MCF 10A (cell line): Measurements from ENCODE around the gene BPIFB2. TPM values are rescaled to one million over a fixed set of nuclear protein-coding genes. Genes with fewer than 3 reads are reported as not detected.

Experiments
- BruUV-seq: library from RNA; stranded (reverse); fragments of 400-500 nt; replicated peaks from 2 replicates; lab custom pipeline; 2021; lab: Mats Ljungman, UMichigan
- CTCF ChIA-PET: fragments of 300-600 bp; sonication (Branson Sonifier 250); formaldehyde crosslinking; extraction: SDS; loops from one replicate; lab custom pipeline; 2021; ENCODE audit warnings: antibody characterized with exemption, inconsistent platforms; lab: Yijun Ruan, JAX
- POLR2A ChIA-PET: fragments of 300-600, 350-650 bp; sonication (Branson Sonifier 250); formaldehyde crosslinking; extraction: SDS; loops from one replicate; lab custom pipeline; 2020; ENCODE audit warnings: antibody characterized with exemption, inconsistent platforms; lab: Yijun Ruan, JAX
- DNase-seq: peaks from one replicate; pipeline ENCODE4 v3.0.0-alpha.2; 2018; ENCODE audit not compliant: unreplicated experiment
- H3K27ac Mint-ChIP-seq: one replicate; pipeline ENCODE4 v1.8.0; 2022; ENCODE audit warnings: mild to moderate bottlenecking, low read depth, mixed read lengths; ENCODE audit not compliant: unreplicated experiment
- H3K27me3 Mint-ChIP-seq: one replicate; pipeline ENCODE4 v1.8.0; 2022; ENCODE audit warnings: mixed read lengths; ENCODE audit not compliant: insufficient read depth, unreplicated experiment
- H3K36me3 Mint-ChIP-seq: one replicate; pipeline ENCODE4 v1.8.0; 2022; ENCODE audit warnings: mild to moderate bottlenecking, moderate library complexity, mixed read lengths; ENCODE audit not compliant: insufficient read depth, unreplicated experiment
- H3K4me1 Mint-ChIP-seq: one replicate; pipeline ENCODE4 v1.8.0; 2022; ENCODE audit warnings: mixed read lengths; ENCODE audit not compliant: insufficient read depth, unreplicated experiment
- H3K4me3 Mint-ChIP-seq: one replicate; pipeline ENCODE4 v1.8.0; 2022; ENCODE audit warnings: mild to moderate bottlenecking, moderate library complexity, mixed read lengths; ENCODE audit not compliant: unreplicated experiment
- H3K9me3 Mint-ChIP-seq: one replicate; pipeline ENCODE4 v1.8.0; 2022; ENCODE audit warnings: mixed read lengths; ENCODE audit not compliant: unreplicated experiment
- intact Hi-C: fragments of 100-400 bp; cut with micrococcal nuclease; formaldehyde crosslinking; loops from 2 replicates; pipeline ENCODE4 v1.14.1; 2022
- total RNA-seq: library from RNA; stranded (reverse); gene quantifications from 2 replicates; pipeline ENCODE4 v1.2.3, GENCODE V29; 2022
- TF ChIP-seq, protein P1 (sequence below): fragments of 200-600 bp; IDR thresholded peaks from one replicate; pipeline ENCODE4 v1.8.0; 2022; ENCODE audit warnings: antibody characterized with exemption, mild to moderate bottlenecking; ENCODE audit not compliant: unreplicated experiment

BPIFB2 gene
- total RNA-seq, 1 experiment from 2014 or later: not detected

DNA sequence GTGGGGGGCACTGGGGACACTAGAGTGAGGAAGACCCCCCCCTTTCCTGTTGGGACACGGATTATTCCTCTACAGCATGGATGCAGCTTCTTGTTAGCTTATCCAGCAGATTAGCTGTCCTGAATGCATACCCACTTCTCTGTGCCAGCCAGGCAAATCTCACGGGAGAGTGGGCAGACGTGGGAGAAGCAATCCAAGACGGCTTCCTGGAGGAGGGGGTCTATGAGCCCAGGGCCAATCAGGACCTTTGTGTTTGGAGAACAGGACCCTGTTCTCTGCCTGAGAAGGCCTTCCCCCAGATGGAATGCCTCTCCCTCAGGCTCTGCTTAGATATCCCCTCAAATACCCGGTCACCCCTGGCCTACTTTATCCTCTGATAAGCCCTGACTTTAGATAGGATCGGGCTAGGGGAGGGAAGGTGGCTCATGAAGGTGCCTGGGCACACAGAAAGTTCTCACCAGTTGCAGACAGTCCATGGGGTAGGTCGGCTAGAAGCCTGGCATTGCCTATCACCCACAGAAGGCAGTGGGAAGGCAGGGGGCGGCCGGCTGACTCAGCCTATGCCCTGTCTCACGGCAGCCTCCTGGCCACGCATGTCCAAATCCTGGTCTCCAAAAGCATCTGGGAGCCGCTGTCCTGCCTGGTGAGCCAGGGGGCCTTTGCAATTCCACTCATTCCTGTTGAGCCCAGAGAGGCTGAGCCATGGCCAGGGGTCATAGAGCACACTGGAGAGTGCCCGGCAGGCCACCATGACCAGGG, 38.0 kb upstream of the BPIFB2 start:
- no peaks in the 10 kb centered on the region for H3K4me1 Mint-ChIP-seq
- H3K27ac Mint-ChIP-seq: no peak overlapping the region
- DNase-seq: no peak
- H3K9me3 Mint-ChIP-seq: no peaks in the 10 kb centered on the region
- BruUV-seq: no TSS peak
- TF ChIP-seq, protein P1, sequence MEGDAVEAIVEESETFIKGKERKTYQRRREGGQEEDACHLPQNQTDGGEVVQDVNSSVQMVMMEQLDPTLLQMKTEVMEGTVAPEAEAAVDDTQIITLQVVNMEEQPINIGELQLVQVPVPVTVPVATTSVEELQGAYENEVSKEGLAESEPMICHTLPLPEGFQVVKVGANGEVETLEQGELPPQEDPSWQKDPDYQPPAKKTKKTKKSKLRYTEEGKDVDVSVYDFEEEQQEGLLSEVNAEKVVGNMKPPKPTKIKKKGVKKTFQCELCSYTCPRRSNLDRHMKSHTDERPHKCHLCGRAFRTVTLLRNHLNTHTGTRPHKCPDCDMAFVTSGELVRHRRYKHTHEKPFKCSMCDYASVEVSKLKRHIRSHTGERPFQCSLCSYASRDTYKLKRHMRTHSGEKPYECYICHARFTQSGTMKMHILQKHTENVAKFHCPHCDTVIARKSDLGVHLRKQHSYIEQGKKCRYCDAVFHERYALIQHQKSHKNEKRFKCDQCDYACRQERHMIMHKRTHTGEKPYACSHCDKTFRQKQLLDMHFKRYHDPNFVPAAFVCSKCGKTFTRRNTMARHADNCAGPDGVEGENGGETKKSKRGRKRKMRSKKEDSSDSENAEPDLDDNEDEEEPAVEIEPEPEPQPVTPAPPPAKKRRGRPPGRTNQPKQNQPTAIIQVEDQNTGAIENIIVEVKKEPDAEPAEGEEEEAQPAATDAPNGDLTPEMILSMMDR: no peak
- no peaks in the 10 kb centered on the region for H3K36me3 Mint-ChIP-seq
- peaks cover 11% of the 10 kb centered on the region for H3K27me3 Mint-ChIP-seq
- intact Hi-C loops: no loop called here
- POLR2A ChIA-PET: no interaction called here
- no peak overlapping the region for H3K4me3 Mint-ChIP-seq
- CTCF ChIA-PET: no interaction called here

DNA sequence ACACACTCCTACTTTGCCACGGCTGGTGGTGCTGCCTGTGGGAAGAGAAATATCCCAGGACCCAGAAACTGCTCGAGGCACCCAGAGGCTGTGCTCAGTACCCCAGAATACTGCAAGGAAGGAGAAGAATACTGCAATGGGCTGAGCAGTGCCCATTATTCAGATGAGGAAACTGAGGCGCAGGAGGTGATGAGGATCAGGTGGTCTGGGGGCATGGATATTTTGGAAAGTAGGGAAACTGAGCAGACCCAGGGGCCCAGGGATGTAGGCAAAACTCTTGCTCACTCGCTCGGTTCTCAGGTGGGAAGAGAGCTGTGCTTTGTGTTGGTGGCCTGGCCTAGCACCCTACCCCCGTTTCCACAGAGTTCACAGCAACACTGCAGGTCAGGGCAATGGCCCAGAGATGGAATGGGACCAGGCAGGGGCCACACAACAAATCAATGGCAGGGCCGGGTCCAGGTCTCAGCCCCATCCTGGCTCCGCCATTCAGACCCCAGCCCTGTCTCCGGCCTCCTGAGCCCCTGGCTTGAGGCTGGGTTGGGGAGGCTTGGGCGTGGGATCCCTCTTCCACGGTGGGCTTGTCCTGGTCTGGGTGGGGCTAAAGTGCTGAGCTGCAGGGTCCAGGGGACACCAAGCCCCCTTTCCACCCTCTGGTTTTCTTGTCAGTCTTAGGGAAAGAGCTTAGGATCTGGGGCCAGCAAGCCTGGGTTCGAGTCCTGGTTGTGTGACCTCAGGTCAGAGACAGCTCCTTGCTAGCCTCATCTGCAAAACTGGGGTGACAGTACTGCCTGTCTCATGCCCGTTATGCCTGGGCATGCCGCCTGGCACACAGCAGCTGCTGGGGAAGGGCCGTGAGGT, 37.2 kb upstream of the BPIFB2 start:
- TF ChIP-seq, protein P1: no peak
- BruUV-seq: no TSS peak
- Mint-ChIP-seq H3K4me3 (no peak overlapping the region), H3K9me3 (no peaks in the 10 kb centered on the region), H3K36me3 (no peaks in the 10 kb centered on the region), H3K27ac (no peak overlapping the region), H3K27me3 (peaks cover 3% of the 10 kb centered on the region), H3K4me1 (no peaks in the 10 kb centered on the region)
- POLR2A ChIA-PET: no interaction called here
- DNase-seq: no peak
- intact Hi-C loops: no loop called here
- CTCF ChIA-PET: interaction anchor here (0.6 kb wide), 1 partner anchor 235 kb away, joined by 3 read pairs; no protein-coding TSS in a partner anchor

DNA sequence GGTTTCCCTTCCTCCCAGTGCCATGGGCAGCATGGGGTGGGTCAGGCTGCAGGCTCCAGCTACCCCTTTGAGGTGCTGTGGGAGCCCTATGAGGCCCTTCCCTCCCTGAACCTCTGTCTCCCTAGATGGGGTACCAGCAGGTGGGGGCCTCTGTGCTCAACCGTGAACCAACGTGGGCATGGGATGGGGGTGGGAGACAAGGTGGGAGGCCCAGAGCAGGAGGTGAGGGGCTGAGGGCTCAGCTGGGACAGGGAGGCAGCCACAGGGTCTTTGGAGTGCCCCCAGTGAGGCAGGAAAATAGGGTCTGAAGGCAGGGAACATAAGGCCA, 36.6 kb upstream of the BPIFB2 start:
- TF ChIP-seq, protein P1: no peak
- ChIA-PET POLR2A (no interaction called here), CTCF (interaction anchor here (0.6 kb wide), 1 partner anchor 234 kb away, joined by 3 read pairs; no protein-coding TSS in a partner anchor)
- Mint-ChIP-seq H3K4me1 (no peaks in the 10 kb centered on the region), H3K27ac (no peak overlapping the region), H3K27me3 (peaks cover under 1% of the 10 kb centered on the region), H3K4me3 (no peak overlapping the region), H3K9me3 (no peaks in the 10 kb centered on the region), H3K36me3 (no peaks in the 10 kb centered on the region)
- DNase-seq: no peak
- no TSS peak for BruUV-seq
- intact Hi-C loops: no loop called here

DNA sequence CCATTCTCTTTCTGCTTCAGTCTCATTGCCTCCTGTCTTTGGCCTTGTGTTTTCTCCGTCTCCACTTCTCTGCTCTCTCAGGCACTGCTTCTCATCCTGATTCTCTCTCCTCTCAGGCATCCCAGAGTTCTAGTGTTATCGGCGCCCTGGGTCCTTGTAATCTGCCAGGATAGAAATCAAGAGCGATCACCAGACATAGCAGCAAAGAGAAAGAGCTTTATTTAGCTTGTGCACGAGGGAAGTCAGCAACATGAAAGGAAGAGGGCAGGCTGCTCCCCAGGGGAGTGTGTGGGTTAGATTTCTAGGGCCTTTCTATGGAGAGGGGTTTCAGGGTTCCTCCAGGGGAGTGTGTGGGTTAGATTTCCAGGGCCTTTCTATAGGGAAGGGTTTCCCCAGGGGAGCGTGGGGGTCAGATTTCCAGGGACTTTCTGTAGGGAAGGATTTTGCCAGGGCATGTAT, 35.8 kb upstream of the BPIFB2 start:
- no peak for DNase-seq
- H3K36me3 Mint-ChIP-seq: no peaks in the 10 kb centered on the region
- intact Hi-C loops: no loop called here
- no peak overlapping the region for H3K27ac Mint-ChIP-seq
- peaks cover 8% of the 10 kb centered on the region for H3K27me3 Mint-ChIP-seq
- ChIA-PET CTCF (interaction anchor here (0.6 kb wide), 1 partner anchor 198 kb away, joined by 4 read pairs; no protein-coding TSS in a partner anchor), POLR2A (interaction anchor here (0.5 kb wide), 1 partner anchor 67 kb away, joined by 3 read pairs; no protein-coding TSS in a partner anchor)
- TF ChIP-seq, protein P1: no peak
- H3K9me3 Mint-ChIP-seq: peaks cover 5% of the 10 kb centered on the region
- H3K4me1 Mint-ChIP-seq: no peaks in the 10 kb centered on the region
- no TSS peak for BruUV-seq
- no peak overlapping the region for H3K4me3 Mint-ChIP-seq
